Measurements from ENCODE around the gene WWOX.

WWOX gene

DNA sequence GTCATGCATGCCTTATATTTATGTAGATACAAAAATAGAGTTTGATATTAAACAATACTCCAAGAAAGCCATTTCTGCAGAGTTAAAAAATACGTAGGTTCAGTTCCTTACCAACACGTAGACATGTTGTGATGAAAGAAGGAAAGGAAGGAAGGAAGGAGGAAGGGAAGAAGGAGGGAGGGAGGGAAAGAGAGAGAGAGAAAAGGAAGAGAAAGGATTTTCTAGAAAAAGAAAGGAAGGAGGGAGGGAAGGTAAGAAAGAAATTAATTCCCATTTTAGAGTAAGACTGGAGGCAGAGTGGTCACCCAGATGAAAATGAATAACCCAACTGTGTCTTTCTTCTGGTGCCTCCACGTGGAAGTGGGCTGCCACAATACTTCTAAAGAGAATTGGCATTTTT is 652.1 kb downstream of the WWOX start:
- Histone ChIP-seq H3K27me3 (ENCODE audit: control insufficient read depth in 2 of 2, insufficient read depth in 2 of 2, low read length in 2 of 2) (no peaks in the 10 kb centered on the region), H3K9ac (ENCODE audit: low read depth in 1 of 2, low read length in 2 of 2) (no peak overlapping the region), H3K4me3 (ENCODE audit: low read length in 2 of 2) (no peak overlapping the region), H3K36me3 (ENCODE audit: control insufficient read depth in 2 of 2, insufficient read depth in 2 of 2, low read length in 2 of 2) (no peaks in the 10 kb centered on the region), H3K9me3 (ENCODE audit: control insufficient read depth in 2 of 2, low read length in 2 of 2) (no peaks in the 10 kb centered on the region), H3K4me1 (ENCODE audit: control insufficient read depth in 2 of 2, insufficient read depth in 2 of 2, low read length in 2 of 2) (no peaks in the 10 kb centered on the region), H3K27ac (ENCODE audit: low read depth in 2 of 2, low read length in 2 of 2) (no peak overlapping the region)

GRCh38 chr16:78754713-78755112 is 655.3 kb downstream of the WWOX start:
- Histone ChIP-seq H3K4me3 (ENCODE audit: low read length in 2 of 2) (no peak overlapping the region), H3K4me1 (ENCODE audit: control insufficient read depth in 2 of 2, insufficient read depth in 2 of 2, low read length in 2 of 2) (no peaks in the 10 kb centered on the region), H3K27ac (ENCODE audit: low read depth in 2 of 2, low read length in 2 of 2) (no peak overlapping the region), H3K27me3 (ENCODE audit: control insufficient read depth in 2 of 2, insufficient read depth in 2 of 2, low read length in 2 of 2) (no peaks in the 10 kb centered on the region), H3K9me3 (ENCODE audit: control insufficient read depth in 2 of 2, low read length in 2 of 2) (no peaks in the 10 kb centered on the region), H3K9ac (ENCODE audit: low read depth in 1 of 2, low read length in 2 of 2) (no peak overlapping the region), H3K36me3 (ENCODE audit: control insufficient read depth in 2 of 2, insufficient read depth in 2 of 2, low read length in 2 of 2) (no peaks in the 10 kb centered on the region)

GRCh38 chr16:78755751-78756661 is 656.6 kb downstream of the WWOX start:
- no peaks in the 10 kb centered on the region for H3K36me3 ChIP-seq (ENCODE audit: control insufficient read depth in 2 of 2, insufficient read depth in 2 of 2, low read length in 2 of 2)

DNA sequence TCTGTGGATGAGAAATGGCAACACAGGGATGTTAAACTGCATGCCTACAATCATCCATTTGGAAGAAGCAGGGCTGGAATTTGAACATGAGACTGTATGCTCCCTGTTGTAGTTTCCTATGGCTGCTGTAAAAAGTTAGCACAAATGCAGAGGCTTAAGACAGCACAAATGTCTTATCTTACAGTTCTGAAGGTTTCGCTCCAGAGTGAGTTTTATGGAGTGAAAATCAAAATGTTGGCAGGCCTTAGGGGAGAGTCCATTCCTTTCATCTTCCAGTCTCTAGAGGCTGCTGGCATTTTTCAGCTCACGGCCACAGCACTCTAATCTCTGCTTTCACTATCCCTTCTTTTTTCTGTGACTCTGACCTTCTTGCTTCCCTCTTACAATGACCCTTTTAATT is 660.1 kb downstream of the WWOX start:
- H3K27me3 ChIP-seq (ENCODE audit: control insufficient read depth in 2 of 2, insufficient read depth in 2 of 2, low read length in 2 of 2): no peaks in the 10 kb centered on the region
- H3K9ac ChIP-seq (ENCODE audit: low read depth in 1 of 2, low read length in 2 of 2): no peak overlapping the region
- no peaks in the 10 kb centered on the region for H3K4me1 ChIP-seq (ENCODE audit: control insufficient read depth in 2 of 2, insufficient read depth in 2 of 2, low read length in 2 of 2)
- no peaks in the 10 kb centered on the region for H3K9me3 ChIP-seq (ENCODE audit: control insufficient read depth in 2 of 2, low read length in 2 of 2)
- no peaks in the 10 kb centered on the region for H3K36me3 ChIP-seq (ENCODE audit: control insufficient read depth in 2 of 2, insufficient read depth in 2 of 2, low read length in 2 of 2)
- no peak overlapping the region for H3K4me3 ChIP-seq (ENCODE audit: low read length in 2 of 2)
- H3K27ac ChIP-seq (ENCODE audit: low read depth in 2 of 2, low read length in 2 of 2): no peak overlapping the region

More at GRCh38 chr16:78755751-78756661, 656.6 kb downstream of the WWOX start:
- H3K9me3 ChIP-seq (ENCODE audit: control insufficient read depth in 2 of 2, low read length in 2 of 2): no peaks in the 10 kb centered on the region
- H3K9ac ChIP-seq (ENCODE audit: low read depth in 1 of 2, low read length in 2 of 2): no peak overlapping the region
- H3K27ac ChIP-seq (ENCODE audit: low read depth in 2 of 2, low read length in 2 of 2): no peak overlapping the region
- H3K27me3 ChIP-seq (ENCODE audit: control insufficient read depth in 2 of 2, insufficient read depth in 2 of 2, low read length in 2 of 2): no peaks in the 10 kb centered on the region
- no peaks in the 10 kb centered on the region for H3K4me1 ChIP-seq (ENCODE audit: control insufficient read depth in 2 of 2, insufficient read depth in 2 of 2, low read length in 2 of 2)
- no peak overlapping the region for H3K4me3 ChIP-seq (ENCODE audit: low read length in 2 of 2)

GRCh38 chr16:78760611-78761010 is 661.2 kb downstream of the WWOX start:
- Histone ChIP-seq H3K9ac (ENCODE audit: low read depth in 1 of 2, low read length in 2 of 2) (no peak overlapping the region), H3K9me3 (ENCODE audit: control insufficient read depth in 2 of 2, low read length in 2 of 2) (no peaks in the 10 kb centered on the region), H3K4me1 (ENCODE audit: control insufficient read depth in 2 of 2, insufficient read depth in 2 of 2, low read length in 2 of 2) (no peaks in the 10 kb centered on the region), H3K27me3 (ENCODE audit: control insufficient read depth in 2 of 2, insufficient read depth in 2 of 2, low read length in 2 of 2) (no peaks in the 10 kb centered on the region), H3K4me3 (ENCODE audit: low read length in 2 of 2) (no peak overlapping the region), H3K36me3 (ENCODE audit: control insufficient read depth in 2 of 2, insufficient read depth in 2 of 2, low read length in 2 of 2) (no peaks in the 10 kb centered on the region), H3K27ac (ENCODE audit: low read depth in 2 of 2, low read length in 2 of 2) (no peak overlapping the region)

GRCh38 chr16:78761427-78761826 is 662.0 kb downstream of the WWOX start:
- H3K27me3 ChIP-seq (ENCODE audit: control insufficient read depth in 2 of 2, insufficient read depth in 2 of 2, low read length in 2 of 2): no peaks in the 10 kb centered on the region
- H3K4me1 ChIP-seq (ENCODE audit: control insufficient read depth in 2 of 2, insufficient read depth in 2 of 2, low read length in 2 of 2): no peaks in the 10 kb centered on the region
- no peak overlapping the region for H3K4me3 ChIP-seq (ENCODE audit: low read length in 2 of 2)
- no peak overlapping the region for H3K27ac ChIP-seq (ENCODE audit: low read depth in 2 of 2, low read length in 2 of 2)
- no peaks in the 10 kb centered on the region for H3K36me3 ChIP-seq (ENCODE audit: control insufficient read depth in 2 of 2, insufficient read depth in 2 of 2, low read length in 2 of 2)
- H3K9ac ChIP-seq (ENCODE audit: low read depth in 1 of 2, low read length in 2 of 2): no peak overlapping the region
- H3K9me3 ChIP-seq (ENCODE audit: control insufficient read depth in 2 of 2, low read length in 2 of 2): no peaks in the 10 kb centered on the region

GRCh38 chr16:78762222-78762621 is 662.8 kb downstream of the WWOX start:
- no peaks in the 10 kb centered on the region for H3K36me3 ChIP-seq (ENCODE audit: control insufficient read depth in 2 of 2, insufficient read depth in 2 of 2, low read length in 2 of 2)
- H3K4me3 ChIP-seq (ENCODE audit: low read length in 2 of 2): no peak overlapping the region
- no peaks in the 10 kb centered on the region for H3K4me1 ChIP-seq (ENCODE audit: control insufficient read depth in 2 of 2, insufficient read depth in 2 of 2, low read length in 2 of 2)
- no peaks in the 10 kb centered on the region for H3K9me3 ChIP-seq (ENCODE audit: control insufficient read depth in 2 of 2, low read length in 2 of 2)
- no peak overlapping the region for H3K9ac ChIP-seq (ENCODE audit: low read depth in 1 of 2, low read length in 2 of 2)
- no peak overlapping the region for H3K27ac ChIP-seq (ENCODE audit: low read depth in 2 of 2, low read length in 2 of 2)
- H3K27me3 ChIP-seq (ENCODE audit: control insufficient read depth in 2 of 2, insufficient read depth in 2 of 2, low read length in 2 of 2): no peaks in the 10 kb centered on the region

DNA sequence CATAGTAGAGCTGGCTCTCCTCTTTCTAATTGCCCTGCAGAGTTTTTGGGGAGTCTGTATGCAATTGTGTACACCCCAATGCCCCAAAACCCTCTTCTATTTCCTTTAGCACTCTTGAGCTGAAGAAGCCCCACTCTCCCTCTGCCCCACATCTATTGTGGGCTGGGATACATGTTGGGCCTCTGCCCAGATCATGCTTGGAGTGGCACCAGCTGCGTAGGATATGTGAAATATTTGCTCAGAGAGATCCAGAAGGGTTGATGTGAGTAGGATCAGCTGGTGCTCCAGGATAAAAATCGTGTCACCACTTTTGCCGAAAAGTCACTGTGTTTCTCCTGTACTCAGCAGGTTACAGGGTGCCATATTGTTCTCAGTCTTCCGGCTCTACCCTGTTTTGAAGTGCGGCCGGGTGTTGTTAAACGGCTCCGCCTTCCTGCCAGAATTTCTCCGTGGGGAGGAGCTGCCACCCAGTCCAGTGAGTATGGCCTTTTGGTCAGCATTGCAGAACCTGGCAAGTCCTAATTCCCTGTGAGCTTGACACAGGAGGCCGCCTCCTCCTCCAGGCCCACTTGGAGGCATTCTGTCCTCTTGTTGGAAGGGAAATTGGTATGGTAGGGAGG is 664.5 kb downstream of the WWOX start:
- Histone ChIP-seq H3K36me3 (ENCODE audit: control insufficient read depth in 2 of 2, insufficient read depth in 2 of 2, low read length in 2 of 2) (no peaks in the 10 kb centered on the region), H3K9me3 (ENCODE audit: control insufficient read depth in 2 of 2, low read length in 2 of 2) (no peaks in the 10 kb centered on the region), H3K4me1 (ENCODE audit: control insufficient read depth in 2 of 2, insufficient read depth in 2 of 2, low read length in 2 of 2) (no peaks in the 10 kb centered on the region), H3K9ac (ENCODE audit: low read depth in 1 of 2, low read length in 2 of 2) (no peak overlapping the region), H3K27ac (ENCODE audit: low read depth in 2 of 2, low read length in 2 of 2) (no peak overlapping the region), H3K27me3 (ENCODE audit: control insufficient read depth in 2 of 2, insufficient read depth in 2 of 2, low read length in 2 of 2) (no peaks in the 10 kb centered on the region), H3K4me3 (ENCODE audit: low read length in 2 of 2) (no peak overlapping the region)

DNA sequence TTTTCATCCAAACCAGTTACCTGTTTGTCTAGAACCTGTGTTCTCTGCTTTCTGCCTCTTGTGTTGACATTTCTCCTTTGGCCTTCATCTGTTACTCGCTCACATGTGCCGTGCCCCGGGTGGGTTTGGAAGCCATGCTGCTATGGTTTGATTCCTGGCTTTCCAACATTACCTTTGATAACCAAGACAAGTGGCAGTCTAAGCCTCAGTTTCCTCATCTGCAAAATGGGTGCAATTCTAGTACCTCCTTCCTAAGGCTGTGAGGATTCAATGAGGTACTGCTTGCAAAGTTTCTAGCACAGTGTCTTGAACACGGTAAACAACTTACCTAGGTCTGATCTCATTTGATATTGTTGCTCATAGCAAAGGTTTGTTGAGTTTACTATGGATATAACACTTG is 665.0 kb downstream of the WWOX start:
- no peaks in the 10 kb centered on the region for H3K27me3 ChIP-seq (ENCODE audit: control insufficient read depth in 2 of 2, insufficient read depth in 2 of 2, low read length in 2 of 2)

GRCh38 chr16:78768226-78768625 is 668.8 kb downstream of the WWOX start:
- no peaks in the 10 kb centered on the region for H3K36me3 ChIP-seq (ENCODE audit: control insufficient read depth in 2 of 2, insufficient read depth in 2 of 2, low read length in 2 of 2)
- H3K4me3 ChIP-seq (ENCODE audit: low read length in 2 of 2): no peak overlapping the region
- H3K4me1 ChIP-seq (ENCODE audit: control insufficient read depth in 2 of 2, insufficient read depth in 2 of 2, low read length in 2 of 2): no peaks in the 10 kb centered on the region
- H3K9me3 ChIP-seq (ENCODE audit: control insufficient read depth in 2 of 2, low read length in 2 of 2): no peaks in the 10 kb centered on the region
- H3K27ac ChIP-seq (ENCODE audit: low read depth in 2 of 2, low read length in 2 of 2): no peak overlapping the region
- H3K9ac ChIP-seq (ENCODE audit: low read depth in 1 of 2, low read length in 2 of 2): no peak overlapping the region
- no peaks in the 10 kb centered on the region for H3K27me3 ChIP-seq (ENCODE audit: control insufficient read depth in 2 of 2, insufficient read depth in 2 of 2, low read length in 2 of 2)

More for the DNA sequence above, 665.0 kb downstream of the WWOX start:
- H3K4me3 ChIP-seq (ENCODE audit: low read length in 2 of 2): no peak overlapping the region
- H3K9me3 ChIP-seq (ENCODE audit: control insufficient read depth in 2 of 2, low read length in 2 of 2): no peaks in the 10 kb centered on the region
- no peaks in the 10 kb centered on the region for H3K36me3 ChIP-seq (ENCODE audit: control insufficient read depth in 2 of 2, insufficient read depth in 2 of 2, low read length in 2 of 2)
- H3K9ac ChIP-seq (ENCODE audit: low read depth in 1 of 2, low read length in 2 of 2): no peak overlapping the region
- H3K4me1 ChIP-seq (ENCODE audit: control insufficient read depth in 2 of 2, insufficient read depth in 2 of 2, low read length in 2 of 2): no peaks in the 10 kb centered on the region
- H3K27ac ChIP-seq (ENCODE audit: low read depth in 2 of 2, low read length in 2 of 2): no peak overlapping the region

Data from mucosa of rectum (tissue), 2 donors.